Activated effector memory CD4-positive, alpha-beta T cell treated with Interleukin-2 at 50 U/mL for 16 hours (primary cell): Measurements from ENCODE around the gene FGD4.

ENCODE experiments used
- DNase-seq: peaks from one replicate; pipeline ENCODE4 v3.0.0-alpha.2; 2020

FGD4 gene

GRCh38 chr12:32399370-32400113 lies at the start of gene FGD4:
Gene FGD4, plus strand, starts transcription at chr12:32399558.
- DNase-seq = peak; percentile 14

- DNase-seq = no peak
These were observed 45.8 kb upstream of the FGD4 start for GRCh38 chr12:32353540-32353939.

GRCh38 chr12:32357601-32358249 lies 41.6 kb upstream of the FGD4 start:
- DNase-seq = no peak

- no peak for DNase-seq
These were observed 38.4 kb upstream of the FGD4 start for GRCh38 chr12:32360956-32361355.

- DNase-seq = no peak
These were observed 36.5 kb upstream of the FGD4 start for GRCh38 chr12:32362892-32363291.

GRCh38 chr12:32365473-32366064 lies 33.8 kb upstream of the FGD4 start:
- no peak for DNase-seq

GRCh38 chr12:32366714-32367113 lies 32.6 kb upstream of the FGD4 start:
- DNase-seq = no peak

GRCh38 chr12:32367381-32367780 lies 32.0 kb upstream of the FGD4 start:
- DNase-seq = no peak

GRCh38 chr12:32369202-32369601 lies 30.2 kb upstream of the FGD4 start:
- DNase-seq = no peak

- no peak for DNase-seq
These were observed 21.9 kb upstream of the FGD4 start for GRCh38 chr12:32377344-32378055.

- no peak for DNase-seq
These were observed 20.1 kb upstream of the FGD4 start for GRCh38 chr12:32379213-32379612.

- DNase-seq = no peak
These were observed 19.7 kb upstream of the FGD4 start for GRCh38 chr12:32379667-32380066.

- no peak for DNase-seq
These were observed 17.1 kb upstream of the FGD4 start for GRCh38 chr12:32382226-32382625.

GRCh38 chr12:32390572-32391219 lies 8.7 kb upstream of the FGD4 start:
- DNase-seq = no peak

- no peak for DNase-seq
These were observed 4.3 kb upstream of the FGD4 start for GRCh38 chr12:32395026-32395425.

- no peak for DNase-seq
These were observed 1.7 kb upstream of the FGD4 start for GRCh38 chr12:32397696-32398095.

- DNase-seq = no peak
These were observed 1.2 kb upstream of the FGD4 start for GRCh38 chr12:32398181-32398580.

GRCh38 chr12:32398816-32399369 lies 465 bp upstream of the FGD4 start:
- no peak for DNase-seq

GRCh38 chr12:32400114-32400672 lies 835 bp downstream of the FGD4 start:
- no peak for DNase-seq

- no peak for DNase-seq
These were observed 1.5 kb downstream of the FGD4 start for GRCh38 chr12:32400866-32401265.

- no peak for DNase-seq
These were observed 2.8 kb downstream of the FGD4 start for GRCh38 chr12:32402170-32402569.

- DNase-seq = no peak
These were observed 3.6 kb downstream of the FGD4 start for GRCh38 chr12:32402946-32403345.
